ENCODE data around the gene FAM25C.
"Not testable (repeated sequence)": the region's sequence is repeated elsewhere in the genome, so short reads cannot be mapped to it uniquely, and the experiment has no call there.

The FAM25C gene

GRCh38 chr10:47957158-47957557 lies 42.4 kb downstream of the FAM25C start:
- not testable (repeated sequence) for DNase-seq (ENCODE audit: low read depth)

GRCh38 chr10:47947424-47947823 lies 52.2 kb downstream of the FAM25C start:
- not testable (repeated sequence) for DNase-seq (ENCODE audit: low read depth)
